Neutrophil (primary cell): ENCODE measurements around the gene ATF3.

Source experiments
- H3K27ac ChIP-seq: fragments of 200-600 bp; sonication (generic); 2 replicates; pipeline ENCODE4 v1.5.1; 2016; ENCODE audit warnings: mild to moderate bottlenecking, moderate library complexity
- H3K27me3 ChIP-seq: fragments of 200-600 bp; sonication (generic); 2 replicates; pipeline ENCODE4 v1.6.0; 2016; ENCODE audit warnings: mild to moderate bottlenecking
- H3K36me3 ChIP-seq: fragments of 200-600 bp; sonication (generic); 2 replicates; pipeline ENCODE4 v1.5.1; 2017
- H3K4me1 ChIP-seq, 2 experiments: fragments of 200-600 bp in 1 of 2; sonication (generic) in 1 of 2; 1 replicate in 1 of 2; 2 replicates in 1 of 2; pipeline versions ENCODE4 v1.5.1 to v1.6.1; 2013 to 2016; ENCODE audit warnings: low read depth in 1 of 2, low read length in 1 of 2, mild to moderate bottlenecking in 1 of 2, moderate library complexity in 1 of 2; ENCODE audit not compliant: control insufficient read depth in 1 of 2, insufficient read depth in 1 of 2
- H3K4me3 ChIP-seq, 2 experiments: fragments of 200-600 bp in 1 of 2; sonication (generic) in 1 of 2; 1 replicate in 1 of 2; 2 replicates in 1 of 2; pipeline ENCODE4 v1.5.1; 2013 to 2016; ENCODE audit warnings: low read depth in 1 of 2, low read length in 1 of 2, mild to moderate bottlenecking in 1 of 2, moderate library complexity in 1 of 2
- H3K9me3 ChIP-seq: fragments of 200-600 bp; sonication (generic); 2 replicates; pipeline ENCODE4 v1.5.1; 2016
- CTCF ChIP-seq: fragments of 200-600 bp; sonication (generic); IDR thresholded peaks from 2 replicates; pipeline ENCODE4 v1.5.1; 2016; ENCODE audit warnings: antibody characterized with exemption

Gene ATF3

GRCh38 chr1:212615201-212615470 is 6.6 kb downstream of the ATF3 start:
- no peaks in the 10 kb centered on the region for H3K36me3 ChIP-seq
- H3K27me3 ChIP-seq, result peaks cover 35% of the 10 kb centered on the region
- TF ChIP-seq CTCF, result no peak
- peaks cover under 1% of the 10 kb centered on the region in 2 experiments for H3K4me1 ChIP-seq
- no peak overlapping the region for H3K4me3 ChIP-seq
- no peak overlapping the region for H3K27ac ChIP-seq
- no peaks in the 10 kb centered on the region for H3K9me3 ChIP-seq

GRCh38 chr1:212618466-212619210 is 10.1 kb downstream of the ATF3 start:
- Histone ChIP-seq H3K36me3 (no peaks in the 10 kb centered on the region), H3K9me3 (no peaks in the 10 kb centered on the region), H3K4me1 (peaks cover 4 to 5% of the 10 kb centered on the region in 2 experiments), H3K27ac (no peak overlapping the region), H3K27me3 (peaks cover under 1% of the 10 kb centered on the region), H3K4me3 (no peak overlapping the region)
- TF ChIP-seq CTCF, result no peak

GRCh38 chr1:212620293-212620692 is 11.7 kb downstream of the ATF3 start:
- no peaks in the 10 kb centered on the region for H3K36me3 ChIP-seq
- no peak overlapping the region for H3K4me3 ChIP-seq
- TF ChIP-seq CTCF, result no peak
- H3K27me3 ChIP-seq, result no peaks in the 10 kb centered on the region
- H3K27ac ChIP-seq, result no peak overlapping the region
- peaks cover 4 to 5% of the 10 kb centered on the region in 2 experiments for H3K4me1 ChIP-seq
- H3K9me3 ChIP-seq, result no peaks in the 10 kb centered on the region

- Histone ChIP-seq H3K4me1 (peaks cover 4 to 5% of the 10 kb centered on the region in 2 experiments), H3K9me3 (no peaks in the 10 kb centered on the region), H3K27me3 (peaks cover 9% of the 10 kb centered on the region), H3K27ac (no peak overlapping the region), H3K4me3 (no peak overlapping the region), H3K36me3 (no peaks in the 10 kb centered on the region)
- no peak for TF ChIP-seq CTCF
Observed at GRCh38 chr1:212621043-212621948, 12.7 kb downstream of the ATF3 start.

- Histone ChIP-seq H3K9me3 (no peaks in the 10 kb centered on the region), H3K4me3 (no peak overlapping the region), H3K27ac (no peak overlapping the region), H3K27me3 (peaks cover 12% of the 10 kb centered on the region), H3K36me3 (no peaks in the 10 kb centered on the region), H3K4me1 (peaks cover 4 to 5% of the 10 kb centered on the region in 2 experiments)
- TF ChIP-seq CTCF, result no peak
Observed at GRCh38 chr1:212621949-212622305, 13.4 kb downstream of the ATF3 start.
